Peyer's patch (tissue), 4 donors: Measurements from ENCODE around the gene ARHGEF38.

Source experiments
- CTCF ChIP-seq, 6 experiments: fragments of 450-650 bp in 4 of 6; fragments of 200-600 bp in 2 of 6; sonication (generic) in 1 of 6; IDR thresholded peaks; one replicate each; pipeline ENCODE4 v1.5.1; 2017 to 2019; ENCODE audit warnings: antibody characterized with exemption in 6 of 6, mild to moderate bottlenecking in 3 of 6, moderate library complexity in 1 of 6
- POLR2A ChIP-seq, 2 donors: fragments of 450-650 bp; IDR thresholded peaks; one replicate each; pipeline ENCODE4 v1.5.1; 2017; ENCODE audit warnings: antibody characterized with exemption in 2 of 2, mild to moderate bottlenecking in 2 of 2, moderate library complexity in 2 of 2

GRCh38 chr4:105548483-105548882 lies 3.9 kb upstream of the ARHGEF38 start:
- TF ChIP-seq CTCF (IDR thresholded peaks at IDR 0.05) (no peak), POLR2A (IDR thresholded peaks at IDR 0.05) (no peak)
